HepG2 (cell line): ENCODE results near the gene MEX3A. TPM values are rescaled to one million over a fixed set of nuclear protein-coding genes. Genes with fewer than 3 reads are reported as not detected.

Experiments
- AGO2 ChIP-seq: fragments of 200-400 bp; formaldehyde crosslinking; optimal IDR thresholded peaks from 2 replicates; pipeline ENCODE3; 2017; ENCODE audit warnings: mild to moderate bottlenecking, low read depth, low read length, moderate library complexity
- AKAP8 ChIP-seq: sonication (generic); formaldehyde crosslinking; IDR thresholded peaks from 2 replicates; pipeline ENCODE4 v1.5.1; 2020; ENCODE audit warnings: mild to moderate bottlenecking, missing genetic modification reagents
- ASH2L ChIP-seq: fragments of 300-600, 200-600 bp; sonication (generic); IDR thresholded peaks from 2 replicates; pipeline ENCODE4 v1.7.0; 2017; ENCODE audit warnings: low read depth, mild to moderate bottlenecking, moderate library complexity, mixed read lengths, low read length; ENCODE audit not compliant: insufficient read length
- FOXK1 ChIP-seq: sonication (generic); formaldehyde crosslinking; IDR thresholded peaks from 2 replicates; pipeline ENCODE4 v1.4.0; 2020; ENCODE audit warnings: low read depth, missing genetic modification reagents, borderline replicate concordance
- GTF2F1 ChIP-seq: fragments of 150-350 bp; IDR thresholded peaks from 2 replicates; pipeline ENCODE4 v1.6.1; 2014; ENCODE audit warnings: low read length
- KLF13 ChIP-seq: sonication (generic); formaldehyde crosslinking; IDR thresholded peaks from 2 replicates; pipeline ENCODE4 v1.4.0; 2020; ENCODE audit warnings: mild to moderate bottlenecking, missing genetic modification reagents
- PAX8 ChIP-seq: sonication (generic); formaldehyde crosslinking; IDR thresholded peaks from 2 replicates; pipeline ENCODE4 v1.8.0; 2022; ENCODE audit warnings: mild to moderate bottlenecking, missing genetic modification reagents, borderline replicate concordance
- SAP130 ChIP-seq: IDR thresholded peaks from 2 replicates; pipeline ENCODE4 v1.6.1; 2016; ENCODE audit warnings: low read depth
- SPEN ChIP-seq: sonication (generic); formaldehyde crosslinking; IDR thresholded peaks from 2 replicates; pipeline ENCODE4 v1.5.1; 2020; ENCODE audit warnings: low read depth, mild to moderate bottlenecking, missing genetic modification reagents
- ZMYM4 ChIP-seq: sonication (generic); formaldehyde crosslinking; IDR thresholded peaks from 2 replicates; pipeline ENCODE4 v1.8.1; 2023; ENCODE audit warnings: mild to moderate bottlenecking, missing genetic modification reagents
- ZNF142 ChIP-seq: sonication (generic); formaldehyde crosslinking; IDR thresholded peaks from 2 replicates; pipeline ENCODE4 v1.4.0; 2020; ENCODE audit warnings: missing genetic modification reagents
- ZNF292 ChIP-seq: sonication (generic); formaldehyde crosslinking; IDR thresholded peaks from 2 replicates; pipeline ENCODE4 v1.8.1; 2022; ENCODE audit warnings: mild to moderate bottlenecking, low read depth, missing genetic modification reagents, borderline replicate concordance
- ZNF414 ChIP-seq: sonication (generic); formaldehyde crosslinking; IDR thresholded peaks from 2 replicates; pipeline ENCODE4 v1.5.0; 2020; ENCODE audit warnings: missing genetic modification reagents
- ZNF432 ChIP-seq: sonication (generic); formaldehyde crosslinking; IDR thresholded peaks from 2 replicates; pipeline ENCODE4 v1.5.0; 2020; ENCODE audit warnings: missing genetic modification reagents, mild to moderate bottlenecking, borderline replicate concordance
- ZNF567 ChIP-seq: sonication (generic); formaldehyde crosslinking; IDR thresholded peaks from 2 replicates; pipeline ENCODE4 v1.8.1; 2023; ENCODE audit warnings: mild to moderate bottlenecking, missing genetic modification reagents, borderline replicate concordance
- ZNF687 ChIP-seq: sonication (generic); formaldehyde crosslinking; IDR thresholded peaks from 2 replicates; pipeline ENCODE4 v1.5.1; 2020; ENCODE audit warnings: mild to moderate bottlenecking, missing genetic modification reagents, moderate library complexity
- ZNF776 ChIP-seq: sonication (generic); formaldehyde crosslinking; IDR thresholded peaks from 2 replicates; pipeline ENCODE4 v1.4.0; 2020; ENCODE audit warnings: mild to moderate bottlenecking, missing genetic modification reagents
- ZNF788 ChIP-seq: sonication (generic); formaldehyde crosslinking; IDR thresholded peaks from 2 replicates; pipeline ENCODE4 v1.5.0; 2020; ENCODE audit warnings: mild to moderate bottlenecking, missing genetic modification reagents, borderline replicate concordance
- polyA plus RNA-seq, 8 experiments: library from polyadenylated mRNA; depleted of rRNA in 3 of 8; stranded (reverse) in 7 of 8; unstranded in 1 of 8; fragments of >200 nt; fragmentation: Illumina TruSeq in 4 of 8; extraction: Trizol in 4 of 8; gene quantifications; 2 replicates each; pipeline versions ENCODE4 v1.2.1 to v1.2.3, GENCODE V29; 2011 to 2016; ENCODE audit warnings: low read depth in 4 of 8, missing spikeins in 1 of 8, mixed read lengths in 1 of 8; ENCODE audit not compliant: insufficient read depth in 1 of 8
- total RNA-seq, 5 experiments: library from RNA; depleted of rRNA; stranded (reverse); fragments of >200 nt; fragmentation: Illumina TruSeq; extraction: Trizol; gene quantifications; 2 replicates each; pipeline ENCODE4 v1.2.3, GENCODE V29; 2016; ENCODE audit warnings: low read depth in 1 of 5

The MEX3A gene
- total and polyA plus RNA-seq, 2 of the 13 experiments (the other 11 are each of a cell fraction or from before 2014, with no cell fraction given), result 7.6 to 9.1 TPM

- TF ChIP-seq ZNF142 (CRISPR knock-in tag) (0 out of 2 replicates have a peak, but pooled peaks have one; percentile 22), SPEN (CRISPR knock-in tag) (peak; percentile 60), ZNF432 (CRISPR knock-in tag) (no peak), ZNF687 (CRISPR knock-in tag) (peak; percentile 52), SAP130 (CRISPR knock-in tag) (peak; percentile 71), KLF13 (peak; percentile 41; the same call in 1 of the 2 replicates), PAX8 (CRISPR knock-in tag) (no peak), ZMYM4 (CRISPR knock-in tag) (peak; percentile 25; the same call in 1 of the 2 replicates), ZNF788 (0 out of 2 replicates have a peak, but pooled peaks have one; percentile 5), ZNF776 (CRISPR knock-in tag) (peak; percentile 5; the same call in 1 of the 2 replicates), AGO2 (peak; percentile 89), GTF2F1 (no peak), FOXK1 (CRISPR knock-in tag) (no peak), AKAP8 (peak; percentile 69; the same call in 1 of the 2 replicates), ZNF292 (CRISPR knock-in tag) (0 out of 2 replicates have a peak, but pooled peaks have one; percentile 7), ZNF414 (CRISPR knock-in tag) (peak; percentile 40; the same call in 1 of the 2 replicates), ZNF567 (CRISPR knock-in tag) (peak; percentile 34; the same call in 1 of the 2 replicates), ASH2L (peak; percentile 26)
These were observed 32.8 kb upstream of the MEX3A start (continued) for GRCh38 chr1:156114919-156115513.
